GM23248 (cell line): ENCODE measurements around the gene SOX5. TPM values are rescaled to one million over a fixed set of nuclear protein-coding genes. Genes with fewer than 3 reads are reported as not detected.
"Not testable (repeated sequence)": the region's sequence is repeated elsewhere in the genome, so short reads cannot be mapped to it uniquely, and the experiment has no call there.

ENCODE experiments used
- DNase-seq: peaks from one replicate; pipeline ENCODE4 v3.0.0-alpha.2; 2015
- H2AFZ ChIP-seq: fragments of 200-600 bp; sonication (generic); 2 replicates; pipeline ENCODE4 v1.6.1; 2016; ENCODE audit warnings: antibody characterized with exemption
- H3F3A ChIP-seq: fragments of 200-600 bp; sonication (generic); 2 replicates; pipeline ENCODE4 v1.6.1; 2016; ENCODE audit warnings: mild to moderate bottlenecking, antibody characterized with exemption, mixed run types; ENCODE audit not compliant: insufficient read depth
- H3K27ac ChIP-seq: fragments of 200-600 bp; sonication (generic); 2 replicates; pipeline ENCODE4 v1.5.1; 2016; ENCODE audit warnings: mild to moderate bottlenecking
- H3K27me3 ChIP-seq: fragments of 200-600 bp; sonication (generic); replicated peaks from 2 replicates; pipeline ENCODE4 v1.6.1; 2016; ENCODE audit warnings: mild to moderate bottlenecking; ENCODE audit not compliant: insufficient read depth
- H3K36me3 ChIP-seq: fragments of 200-600 bp; sonication (generic); 2 replicates; pipeline ENCODE4 v1.6.1; 2016; ENCODE audit warnings: low read depth, mild to moderate bottlenecking
- H3K4me1 ChIP-seq: fragments of 200-600 bp; sonication (generic); 2 replicates; pipeline ENCODE4 v1.6.1; 2016; ENCODE audit warnings: mild to moderate bottlenecking; ENCODE audit not compliant: insufficient read depth
- H3K4me2 ChIP-seq: fragments of 200-600 bp; sonication (generic); one replicate; pipeline ENCODE4 v1.6.1; 2016; ENCODE audit warnings: mild to moderate bottlenecking; ENCODE audit not compliant: unreplicated experiment
- H3K4me3 ChIP-seq: fragments of 200-600 bp; sonication (generic); 2 replicates; pipeline ENCODE4 v1.5.1; 2016; ENCODE audit warnings: mild to moderate bottlenecking
- H3K79me2 ChIP-seq: fragments of 200-600 bp; sonication (generic); 2 replicates; pipeline ENCODE4 v1.6.1; 2016; ENCODE audit warnings: mild to moderate bottlenecking; ENCODE audit not compliant: insufficient read depth
- H3K9ac ChIP-seq: fragments of 200-600 bp; sonication (generic); 2 replicates; pipeline ENCODE4 v1.6.1; 2016; ENCODE audit warnings: mild to moderate bottlenecking
- H3K9me2 ChIP-seq: fragments of 200-600 bp; sonication (generic); 2 replicates; pipeline ENCODE4 v1.6.1; 2016; ENCODE audit warnings: mixed run types, mild to moderate bottlenecking, moderate library complexity; ENCODE audit not compliant: insufficient read depth
- H3K9me3 ChIP-seq: fragments of 200-600 bp; sonication (generic); one replicate; pipeline ENCODE4 v1.6.1; 2017; ENCODE audit warnings: low read depth
- H4K20me1 ChIP-seq: fragments of 200-600 bp; sonication (generic); 2 replicates; pipeline ENCODE4 v1.6.0; 2016; ENCODE audit not compliant: insufficient read depth
- EZH2 ChIP-seq: fragments of 200-600 bp; sonication (generic); IDR thresholded peaks from 2 replicates; pipeline ENCODE4 v1.6.1; 2018; ENCODE audit warnings: antibody characterized with exemption, mild to moderate bottlenecking; ENCODE audit not compliant: insufficient read depth, poor library complexity, severe bottlenecking
- EZH2phosphoT487 ChIP-seq: fragments of 200-600 bp; sonication (generic); IDR thresholded peaks from 2 replicates; pipeline ENCODE4 v1.6.1; 2018; ENCODE audit warnings: antibody characterized with exemption, moderate library complexity, mild to moderate bottlenecking, low read depth; ENCODE audit not compliant: insufficient read depth
- WGBS, 2 experiments: methylation state at CpG; one replicate each; pipeline ENCODE4 v1.1.6; 2015 to 2017; ENCODE audit warnings: low lambda C conversion rate in 2 of 2, low coverage in 1 of 2; ENCODE audit errors: missing lambda C conversion rate in 2 of 2; 5-methylcytosine and 5-hydroxymethylcytosine counted together
- in situ Hi-C: fragments of 300-500 bp; cut with MboI; formaldehyde crosslinking; loops from 2 replicates; pipeline ENCODE4 v1.15.0; 2020
- polyA plus RNA-seq: library from polyadenylated mRNA; unstranded; fragments of >200 nt; fragmentation: Nextera tagmentation; extraction: Ambion mirVana; gene quantifications from 2 replicates; pipeline ENCODE4 v1.2.1, GENCODE V29; 2016
- total RNA-seq: library from RNA; depleted of rRNA; stranded (reverse); fragments of >200 nt; shearing (Covaris generic); gene quantifications from 2 replicates; pipeline ENCODE4 v1.2.3, GENCODE V29; 2014

SOX5 gene
- total and polyA plus RNA-seq, 2 experiments from 2014 or later = not detected

DNA sequence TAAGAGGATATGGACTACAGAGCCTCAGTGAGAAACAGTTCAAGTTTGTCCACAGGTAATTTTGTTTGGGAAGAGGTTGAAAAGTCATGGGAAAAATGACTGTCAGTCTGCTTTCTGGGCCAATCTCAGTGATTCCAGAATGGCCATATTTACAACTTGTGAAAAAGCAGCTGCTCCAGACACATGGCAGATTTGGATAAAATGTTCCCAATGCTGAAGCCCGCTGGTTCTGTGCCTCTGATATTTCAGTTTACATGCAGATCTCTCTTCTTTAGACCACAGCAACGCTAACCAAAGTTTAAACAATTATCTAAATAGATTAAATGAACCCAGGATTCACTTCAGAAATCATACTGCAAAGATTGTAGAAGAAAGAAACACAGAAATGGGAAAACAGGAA lies 222.8 kb downstream of the SOX5 start:
- H3F3A ChIP-seq = no peaks in the 10 kb centered on the region
- no peaks in the 10 kb centered on the region for H3K79me2 ChIP-seq
- H3K27me3 ChIP-seq = no peaks in the 10 kb centered on the region
- no peak overlapping the region for H3K4me3 ChIP-seq
- no peaks in the 10 kb centered on the region for H4K20me1 ChIP-seq
- DNase-seq = no peak
- no peak for TF ChIP-seq EZH2
- no peak for TF ChIP-seq EZH2phosphoT487
- H2AFZ ChIP-seq = no peak overlapping the region
- H3K4me2 ChIP-seq = no peak overlapping the region
- H3K27ac ChIP-seq = no peak overlapping the region
- no peaks in the 10 kb centered on the region for H3K9me2 ChIP-seq
- H3K9me3 ChIP-seq = no peaks in the 10 kb centered on the region
- WGBS, 2 experiments = 4 to 9% methylated on average over 2 of the region's 2 CpGs
- no peaks in the 10 kb centered on the region for H3K4me1 ChIP-seq
- H3K36me3 ChIP-seq = no peaks in the 10 kb centered on the region
- no peak overlapping the region for H3K9ac ChIP-seq
- in situ Hi-C loops = no loop called here

GRCh38 chr12:23722655-23723054 lies 226.8 kb downstream of the SOX5 start:
- Histone ChIP-seq H3K4me2 (no peak overlapping the region), H3K4me3 (no peak overlapping the region), H3K27ac (no peak overlapping the region), H3K79me2 (no peaks in the 10 kb centered on the region), H3F3A (no peaks in the 10 kb centered on the region), H3K36me3 (no peaks in the 10 kb centered on the region), H3K4me1 (no peaks in the 10 kb centered on the region), H2AFZ (no peak overlapping the region), H3K9me2 (no peaks in the 10 kb centered on the region), H3K9me3 (no peaks in the 10 kb centered on the region), H4K20me1 (no peaks in the 10 kb centered on the region), H3K9ac (no peak overlapping the region), H3K27me3 (no peaks in the 10 kb centered on the region)
- TF ChIP-seq EZH2phosphoT487 (no peak), EZH2 (no peak)
- in situ Hi-C loops = no loop called here
- 40 to 41% methylated on average over 7 of the region's 7 CpGs for WGBS, 2 experiments
- no peak for DNase-seq

GRCh38 chr12:23721268-23721667 lies 228.2 kb downstream of the SOX5 start:
- Histone ChIP-seq H3K4me1 (no peaks in the 10 kb centered on the region), H3K4me3 (no peak overlapping the region), H3K9ac (no peak overlapping the region), H4K20me1 (no peaks in the 10 kb centered on the region), H3K27ac (no peak overlapping the region), H3K9me2 (no peaks in the 10 kb centered on the region), H3K79me2 (no peaks in the 10 kb centered on the region), H3K9me3 (no peaks in the 10 kb centered on the region), H3K27me3 (no peaks in the 10 kb centered on the region), H3K36me3 (no peaks in the 10 kb centered on the region), H3K4me2 (no peak overlapping the region), H3F3A (no peaks in the 10 kb centered on the region), H2AFZ (no peak overlapping the region)
- no peak for DNase-seq
- TF ChIP-seq EZH2 (no peak), EZH2phosphoT487 (no peak)
- in situ Hi-C loops = no loop called here
- 70% methylated on average over 8 of the region's 8 CpGs for WGBS, 2 experiments

GRCh38 chr12:23719493-23719892 lies 230.0 kb downstream of the SOX5 start:
- no peak overlapping the region for H2AFZ ChIP-seq
- H3F3A ChIP-seq = no peaks in the 10 kb centered on the region
- no peaks in the 10 kb centered on the region for H4K20me1 ChIP-seq
- DNase-seq = no peak
- in situ Hi-C loops = no loop called here
- H3K4me2 ChIP-seq = no peak overlapping the region
- no peaks in the 10 kb centered on the region for H3K9me3 ChIP-seq
- H3K4me3 ChIP-seq = no peak overlapping the region
- 36 to 39% methylated on average over 2 of the region's 2 CpGs for WGBS, 2 experiments
- no peaks in the 10 kb centered on the region for H3K9me2 ChIP-seq
- no peaks in the 10 kb centered on the region for H3K79me2 ChIP-seq
- no peak overlapping the region for H3K9ac ChIP-seq
- TF ChIP-seq EZH2 (no peak), EZH2phosphoT487 (no peak)
- H3K36me3 ChIP-seq = no peaks in the 10 kb centered on the region
- no peak overlapping the region for H3K27ac ChIP-seq
- no peaks in the 10 kb centered on the region for H3K4me1 ChIP-seq
- H3K27me3 ChIP-seq = no peaks in the 10 kb centered on the region

DNA sequence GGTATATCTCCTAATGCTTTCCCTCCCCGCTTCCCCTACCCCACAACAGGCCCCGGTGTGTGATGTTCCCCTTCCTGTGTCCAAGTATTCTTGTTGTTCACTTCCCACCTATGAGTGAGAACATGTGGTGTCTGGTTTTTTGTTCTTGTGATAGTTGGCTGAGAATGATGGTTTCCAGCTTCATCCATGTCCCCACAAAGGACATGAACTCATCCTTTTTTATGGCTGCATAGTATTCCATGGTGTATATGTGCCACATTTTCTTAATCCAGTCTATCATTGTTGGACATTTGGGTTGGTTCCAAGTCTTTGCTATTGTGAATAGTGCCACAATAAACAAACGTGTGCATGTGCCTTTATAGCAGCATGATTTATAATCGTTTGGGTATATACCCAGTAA lies 239.1 kb downstream of the SOX5 start:
- H3K27me3 ChIP-seq, H3K4me2 ChIP-seq, in situ Hi-C loops, H3K4me1 ChIP-seq, H3K27ac ChIP-seq, H3K36me3 ChIP-seq, H3K9ac ChIP-seq, DNase-seq, H4K20me1 ChIP-seq, H3K79me2 ChIP-seq, H3K9me3 ChIP-seq, H2AFZ ChIP-seq, H3F3A ChIP-seq, H3K9me2 ChIP-seq, H3K4me3 ChIP-seq: not testable (repeated sequence)
- WGBS, 2 experiments = 39 to 47% methylated on average over 4 of the region's 4 CpGs
